WTC11 (cell line): ENCODE data around the gene MTRF1. TPM values are rescaled to one million over a fixed set of nuclear protein-coding genes. Genes with fewer than 3 reads are reported as not detected.
A peak's percentile ranks its signal among the peaks of the same experiment; 100 is the strongest.

Experiments
- ATF1 ChIP-seq: sonication (generic); formaldehyde crosslinking; IDR thresholded peaks from 2 replicates; pipeline ENCODE4 v1.8.1; 2023; ENCODE audit warnings: mild to moderate bottlenecking, moderate library complexity, missing genetic modification reagents
- CBFB ChIP-seq: sonication (generic); formaldehyde crosslinking; IDR thresholded peaks from 2 replicates; pipeline ENCODE4 v1.8.1; 2022; ENCODE audit warnings: mild to moderate bottlenecking, low read depth, missing genetic modification reagents
- ELF4 ChIP-seq: sonication (generic); formaldehyde crosslinking; IDR thresholded peaks from 2 replicates; pipeline ENCODE4 v1.8.1; 2022; ENCODE audit warnings: low read depth, mild to moderate bottlenecking, moderate library complexity, missing genetic modification reagents
- ETV6 ChIP-seq: sonication (generic); formaldehyde crosslinking; IDR thresholded peaks from 2 replicates; pipeline ENCODE4 v1.8.1; 2022; ENCODE audit warnings: mild to moderate bottlenecking, missing genetic modification reagents
- HMGXB4 ChIP-seq: sonication (generic); formaldehyde crosslinking; IDR thresholded peaks from 2 replicates; pipeline ENCODE4 v1.8.1; 2023; ENCODE audit warnings: mild to moderate bottlenecking, moderate library complexity, missing genetic modification reagents
- NR2C2 ChIP-seq: sonication (generic); formaldehyde crosslinking; IDR thresholded peaks from 2 replicates; pipeline ENCODE4 v1.8.0; 2022; ENCODE audit warnings: mild to moderate bottlenecking, missing genetic modification reagents
- OVOL2 ChIP-seq: fragments of 250-450 bp; sonication (Bioruptor Pico); IDR thresholded peaks from 2 replicates; pipeline ENCODE4 v1.9.0; 2021; ENCODE audit warnings: mild to moderate bottlenecking, borderline replicate concordance
- SMAD3 ChIP-seq: sonication (generic); formaldehyde crosslinking; IDR thresholded peaks from 2 replicates; pipeline ENCODE4 v1.8.0; 2022; ENCODE audit warnings: missing genetic modification reagents, mild to moderate bottlenecking, borderline replicate concordance
- TCF7 ChIP-seq: sonication (generic); formaldehyde crosslinking; IDR thresholded peaks from 2 replicates; pipeline ENCODE4 v1.8.0; 2022; ENCODE audit warnings: mild to moderate bottlenecking, low read depth, missing genetic modification reagents, moderate library complexity
- TEAD1 ChIP-seq: sonication (generic); formaldehyde crosslinking; IDR thresholded peaks from 2 replicates; pipeline ENCODE4 v1.8.0; 2022; ENCODE audit warnings: mild to moderate bottlenecking, missing genetic modification reagents
- TEAD4 ChIP-seq: sonication (generic); formaldehyde crosslinking; IDR thresholded peaks from 2 replicates; pipeline ENCODE4 v1.8.0; 2022; ENCODE audit warnings: mild to moderate bottlenecking, missing genetic modification reagents
- ZMAT4 ChIP-seq: fragments of 250-450 bp; sonication (Bioruptor Pico); IDR thresholded peaks from 2 replicates; pipeline ENCODE4 v1.9.0; 2021; ENCODE audit warnings: mild to moderate bottlenecking
- ZNF121 ChIP-seq: sonication (generic); formaldehyde crosslinking; IDR thresholded peaks from 2 replicates; pipeline ENCODE4 v1.8.0; 2023; ENCODE audit warnings: missing genetic modification reagents
- ZNF423 ChIP-seq: fragments of 250-450 bp; sonication (Bioruptor Pico); IDR thresholded peaks from 2 replicates; pipeline ENCODE4 v2.1.2; 2022; ENCODE audit warnings: mild to moderate bottlenecking, moderate library complexity
- ZNF512 ChIP-seq: sonication (generic); formaldehyde crosslinking; IDR thresholded peaks from 2 replicates; pipeline ENCODE4 v1.8.1; 2022; ENCODE audit warnings: missing genetic modification reagents, borderline replicate concordance
- ZNF532 ChIP-seq: fragments of 250-450 bp; sonication (Bioruptor Pico); IDR thresholded peaks from 2 replicates; pipeline ENCODE4 v1.9.0; 2021; ENCODE audit warnings: mild to moderate bottlenecking, borderline replicate concordance
- ZNF671 ChIP-seq: fragments of 250-450 bp; sonication (Bioruptor Pico); IDR thresholded peaks from 2 replicates; pipeline ENCODE4 v1.8.0; 2021; ENCODE audit warnings: mild to moderate bottlenecking
- ZSCAN18 ChIP-seq: fragments of 250-450 bp; sonication (Bioruptor Pico); IDR thresholded peaks from 2 replicates; pipeline ENCODE4 v2.1.2; 2022; ENCODE audit warnings: mild to moderate bottlenecking, moderate library complexity
- total RNA-seq: library from RNA; stranded (reverse); gene quantifications from 3 replicates; pipeline ENCODE4 v1.2.3, GENCODE V29; 2021
- TF ChIP-seq, protein P1 (sequence below): sonication (generic); formaldehyde crosslinking; IDR thresholded peaks from 2 replicates; pipeline ENCODE4 v1.8.0; 2022; ENCODE audit warnings: mild to moderate bottlenecking, missing genetic modification reagents
- TF ChIP-seq, protein P2 (sequence below): sonication (generic); formaldehyde crosslinking; IDR thresholded peaks from 2 replicates; pipeline ENCODE4 v1.8.1; 2022; ENCODE audit warnings: mild to moderate bottlenecking, moderate library complexity, missing genetic modification reagents
- TF ChIP-seq, protein P3 (sequence below): sonication (generic); formaldehyde crosslinking; IDR thresholded peaks from 2 replicates; pipeline ENCODE4 v1.8.0; 2023; ENCODE audit warnings: missing genetic modification reagents

MTRF1 gene
- total RNA-seq, 1 experiment from 2014 or later = 12.9 TPM

DNA sequence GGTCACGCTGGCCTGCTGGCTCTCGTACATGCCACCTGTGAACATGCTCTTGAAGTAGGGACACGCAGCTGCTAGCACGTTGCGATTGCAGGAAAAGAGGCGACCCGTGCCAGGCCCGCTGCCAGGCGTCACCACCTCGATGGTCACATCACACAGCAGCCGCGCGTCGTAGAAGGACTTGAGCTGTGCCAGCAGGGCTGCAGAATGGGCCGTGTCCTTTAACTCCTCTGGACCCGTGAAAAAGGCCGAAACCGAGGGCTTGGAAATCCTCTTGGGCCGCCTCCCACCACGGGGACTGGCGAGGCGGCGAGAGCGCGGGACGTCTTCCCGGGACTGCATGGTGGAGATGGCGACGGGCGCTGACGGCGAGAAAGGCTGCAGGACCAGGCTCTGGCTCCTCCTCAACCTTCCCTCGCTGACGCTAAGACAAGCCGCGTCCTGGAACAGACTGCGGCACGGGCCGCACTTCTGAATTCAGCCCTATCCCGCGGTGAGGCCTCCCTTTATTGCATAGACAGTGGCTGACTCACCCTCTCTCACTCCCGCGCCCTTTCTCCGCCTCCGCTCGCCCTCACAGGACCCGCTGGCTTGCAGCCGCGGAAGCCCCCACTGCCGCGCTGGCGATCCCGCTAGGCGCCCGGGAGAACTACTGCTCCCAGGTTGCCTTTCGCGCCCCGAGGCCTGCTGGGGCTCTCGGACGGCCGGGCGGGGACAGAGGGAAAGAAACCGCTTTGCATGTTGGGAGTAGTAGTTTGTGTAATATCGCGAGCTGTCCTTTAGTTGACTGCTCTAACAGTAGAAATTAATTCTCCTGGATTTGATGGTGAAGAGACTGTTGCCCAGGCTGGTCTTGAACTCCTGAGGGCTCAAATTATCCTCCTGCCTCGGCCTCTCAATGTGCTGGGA is 69.2 kb downstream of the MTRF1 start, which contains the start of gene KBTBD7 (continued):
- TF ChIP-seq TCF7 (CRISPR knock-in tag) = 0 out of 2 replicates have a peak, but pooled peaks have one; percentile 43
- TF ChIP-seq HMGXB4 = 0 out of 2 replicates have a peak, but pooled peaks have one; percentile 70
- TF ChIP-seq, protein P1, sequence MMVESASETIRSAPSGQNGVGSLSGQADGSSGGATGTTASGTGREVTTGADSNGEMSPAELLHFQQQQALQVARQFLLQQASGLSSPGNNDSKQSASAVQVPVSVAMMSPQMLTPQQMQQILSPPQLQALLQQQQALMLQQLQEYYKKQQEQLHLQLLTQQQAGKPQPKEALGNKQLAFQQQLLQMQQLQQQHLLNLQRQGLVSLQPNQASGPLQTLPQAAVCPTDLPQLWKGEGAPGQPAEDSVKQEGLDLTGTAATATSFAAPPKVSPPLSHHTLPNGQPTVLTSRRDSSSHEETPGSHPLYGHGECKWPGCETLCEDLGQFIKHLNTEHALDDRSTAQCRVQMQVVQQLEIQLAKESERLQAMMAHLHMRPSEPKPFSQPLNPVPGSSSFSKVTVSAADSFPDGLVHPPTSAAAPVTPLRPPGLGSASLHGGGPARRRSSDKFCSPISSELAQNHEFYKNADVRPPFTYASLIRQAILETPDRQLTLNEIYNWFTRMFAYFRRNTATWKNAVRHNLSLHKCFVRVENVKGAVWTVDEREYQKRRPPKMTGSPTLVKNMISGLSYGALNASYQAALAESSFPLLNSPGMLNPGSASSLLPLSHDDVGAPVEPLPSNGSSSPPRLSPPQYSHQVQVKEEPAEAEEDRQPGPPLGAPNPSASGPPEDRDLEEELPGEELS (CRISPR knock-in tag) = peak; percentile 55; the same call in 1 of the 2 replicates
- 0 out of 2 replicates have a peak, but pooled peaks have one; percentile 33 for TF ChIP-seq TEAD4 (CRISPR knock-in tag)
- TF ChIP-seq ZSCAN18 (CRISPR knock-in tag) = no peak
- TF ChIP-seq ZNF671 (CRISPR knock-in tag) = no peak
- no peak for TF ChIP-seq ZNF512
- peak; percentile 63; the same call in 1 of the 2 replicates for TF ChIP-seq TEAD1
- 0 out of 2 replicates have a peak, but pooled peaks have one; percentile 32 for TF ChIP-seq SMAD3
- TF ChIP-seq ZNF423 (CRISPR knock-in tag) = no peak
- no peak for TF ChIP-seq ZNF532 (CRISPR knock-in tag)
- no peak for TF ChIP-seq OVOL2 (CRISPR knock-in tag)
- no peak for TF ChIP-seq ZNF121 (CRISPR knock-in tag)
- peak; percentile 78; the same call in 1 of the 2 replicates for TF ChIP-seq ETV6
- TF ChIP-seq, protein P2, sequence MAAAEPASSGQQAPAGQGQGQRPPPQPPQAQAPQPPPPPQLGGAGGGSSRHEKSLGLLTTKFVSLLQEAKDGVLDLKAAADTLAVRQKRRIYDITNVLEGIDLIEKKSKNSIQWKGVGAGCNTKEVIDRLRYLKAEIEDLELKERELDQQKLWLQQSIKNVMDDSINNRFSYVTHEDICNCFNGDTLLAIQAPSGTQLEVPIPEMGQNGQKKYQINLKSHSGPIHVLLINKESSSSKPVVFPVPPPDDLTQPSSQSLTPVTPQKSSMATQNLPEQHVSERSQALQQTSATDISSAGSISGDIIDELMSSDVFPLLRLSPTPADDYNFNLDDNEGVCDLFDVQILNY = peak; percentile 78
- TF ChIP-seq NR2C2 (CRISPR knock-in tag) = peak; percentile 60; the same call in 1 of the 2 replicates
- 0 out of 2 replicates have a peak, but pooled peaks have one; percentile 82 for TF ChIP-seq ATF1 (CRISPR knock-in tag)
- TF ChIP-seq CBFB (CRISPR knock-in tag) = 0 out of 2 replicates have a peak, but pooled peaks have one; percentile 48
- TF ChIP-seq, protein P3, sequence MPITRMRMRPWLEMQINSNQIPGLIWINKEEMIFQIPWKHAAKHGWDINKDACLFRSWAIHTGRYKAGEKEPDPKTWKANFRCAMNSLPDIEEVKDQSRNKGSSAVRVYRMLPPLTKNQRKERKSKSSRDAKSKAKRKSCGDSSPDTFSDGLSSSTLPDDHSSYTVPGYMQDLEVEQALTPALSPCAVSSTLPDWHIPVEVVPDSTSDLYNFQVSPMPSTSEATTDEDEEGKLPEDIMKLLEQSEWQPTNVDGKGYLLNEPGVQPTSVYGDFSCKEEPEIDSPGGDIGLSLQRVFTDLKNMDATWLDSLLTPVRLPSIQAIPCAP (CRISPR knock-in tag) = no peak
- no peak for TF ChIP-seq ZMAT4 (CRISPR knock-in tag)
- peak; percentile 68; the same call in 1 of the 2 replicates for TF ChIP-seq ELF4 (CRISPR knock-in tag)
